GM18861 (cell line): ENCODE data around the gene SYPL2.
"Not testable (repeated sequence)": the region's sequence is repeated elsewhere in the genome, so short reads cannot be mapped to it uniquely, and the experiment has no call there.

Experiments used
- ATAC-seq: cut with Tn5 transposase; IDR thresholded peaks from one replicate; pipeline ENCODE4 v1.9.1; 2021; ENCODE audit not compliant: unreplicated experiment

SYPL2 gene

DNA sequence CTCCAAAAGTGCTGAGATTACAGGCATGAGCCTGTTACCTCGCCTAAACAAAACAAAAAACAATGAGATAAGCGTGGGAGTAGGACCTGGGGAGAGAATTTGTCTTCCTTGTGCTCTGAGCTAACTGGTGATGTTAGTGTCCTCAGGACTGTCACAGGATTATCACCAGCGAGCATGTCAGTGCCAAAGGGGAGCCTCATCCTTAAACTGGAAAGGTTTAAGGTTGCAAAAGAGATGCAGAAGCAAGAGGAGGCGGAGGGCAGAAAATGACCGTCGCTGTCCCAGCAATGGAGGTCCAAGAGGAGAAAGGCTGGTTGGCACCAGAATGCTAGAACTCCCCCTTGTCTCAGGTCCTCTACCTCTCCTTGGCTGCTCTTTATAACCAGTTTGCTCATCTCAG lies 3.9 kb downstream of the SYPL2 start:
- no peak for ATAC-seq

DNA sequence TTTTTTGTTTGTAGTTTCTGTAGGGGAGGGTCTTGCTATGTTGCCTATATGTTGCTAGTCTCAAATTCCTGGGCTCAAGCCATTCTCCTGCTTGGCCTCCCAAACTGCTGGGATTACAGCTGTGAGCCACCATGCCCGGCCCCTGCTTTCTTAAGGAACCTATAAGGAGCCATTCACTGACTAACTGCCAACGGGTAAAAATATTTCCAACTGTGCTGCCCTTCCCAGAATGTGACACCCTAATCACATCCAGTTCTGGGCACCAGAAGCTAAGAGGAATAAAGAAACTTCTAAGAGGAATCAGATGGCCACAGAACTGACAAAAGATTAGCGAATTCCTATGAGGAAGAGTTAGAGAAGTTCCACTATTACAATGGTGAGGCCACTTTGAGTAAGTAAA lies 6.4 kb downstream of the SYPL2 start:
- ATAC-seq = no peak

- ATAC-seq = not testable (repeated sequence)
Measured at GRCh38 chr1:109473284-109474057, 7.1 kb downstream of the SYPL2 start.

- no peak for ATAC-seq
Measured at GRCh38 chr1:109474697-109475096, 8.4 kb downstream of the SYPL2 start.

DNA sequence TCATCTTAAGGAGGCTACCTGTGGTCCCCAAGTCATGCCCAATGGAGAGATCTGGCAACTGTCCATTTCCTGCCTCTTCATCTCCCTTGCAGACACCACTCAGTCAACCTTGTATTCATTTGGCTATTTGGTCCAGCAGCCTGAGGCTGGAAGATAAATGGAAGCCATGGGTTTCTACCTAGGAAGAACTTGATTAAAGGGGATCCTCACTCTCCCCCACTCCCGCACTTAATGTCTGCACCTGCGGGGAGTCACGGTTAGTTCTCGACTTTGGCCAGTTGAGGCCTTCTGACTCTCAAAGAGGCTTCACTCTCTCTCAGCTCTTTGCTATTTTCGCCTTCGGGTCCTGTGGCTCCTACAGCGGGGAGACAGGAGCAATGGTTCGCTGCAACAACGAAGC lies 8.9 kb downstream of the SYPL2 start:
- no peak for ATAC-seq

DNA sequence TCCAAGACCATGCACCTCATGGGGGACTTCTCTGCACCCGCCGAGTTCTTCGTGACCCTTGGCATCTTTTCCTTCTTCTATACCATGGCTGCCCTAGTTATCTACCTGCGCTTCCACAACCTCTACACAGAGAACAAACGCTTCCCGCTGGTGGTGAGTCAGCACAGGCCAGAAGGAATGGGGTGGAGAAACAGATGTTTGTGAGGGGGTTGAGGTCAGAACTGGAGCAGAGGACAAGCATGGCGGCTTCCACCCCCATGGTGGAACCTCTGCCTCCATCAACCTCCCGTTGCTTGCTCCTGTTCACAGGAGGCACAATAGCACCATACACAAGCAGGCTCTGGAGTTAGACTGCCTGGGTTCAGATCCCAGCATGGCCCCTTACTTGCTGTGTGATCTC lies 10.5 kb downstream of the SYPL2 start:
- ATAC-seq = no peak

DNA sequence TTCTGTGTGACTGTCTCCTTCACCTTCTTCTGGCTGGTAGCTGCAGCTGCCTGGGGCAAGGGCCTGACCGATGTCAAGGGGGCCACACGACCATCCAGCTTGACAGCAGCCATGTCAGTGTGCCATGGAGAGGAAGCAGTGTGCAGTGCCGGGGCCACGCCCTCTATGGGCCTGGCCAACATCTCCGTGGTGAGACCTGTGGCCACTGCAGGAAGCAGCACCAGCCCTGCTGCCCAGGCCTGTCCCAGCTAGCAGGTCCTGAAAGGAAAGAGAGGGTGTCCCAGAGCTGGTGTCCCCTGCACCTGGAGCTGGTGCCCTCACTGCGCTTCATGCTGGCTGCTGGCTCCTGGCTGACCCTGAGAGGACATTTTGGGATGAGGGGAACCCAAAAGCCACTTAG lies 11.5 kb downstream of the SYPL2 start:
- ATAC-seq = no peak

DNA sequence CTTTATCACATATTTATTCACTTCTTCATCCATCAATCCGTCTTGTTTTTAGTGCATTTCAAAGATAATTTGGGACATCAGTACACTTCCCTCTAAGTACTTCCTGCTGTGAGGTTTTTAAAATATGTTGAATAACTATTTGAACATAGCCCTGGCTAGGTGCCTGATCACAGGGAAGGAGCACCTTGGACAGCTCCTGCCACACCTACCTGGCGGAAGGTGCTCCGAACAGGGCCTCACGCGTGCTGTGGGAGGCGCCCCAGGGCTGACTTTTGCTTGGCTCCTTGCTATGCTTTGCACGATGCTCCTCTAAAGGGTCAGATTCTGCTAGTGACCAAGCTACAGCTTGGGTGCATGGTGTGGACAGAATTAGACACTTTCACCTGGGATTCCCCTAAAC lies 12.5 kb downstream of the SYPL2 start:
- no peak for ATAC-seq

DNA sequence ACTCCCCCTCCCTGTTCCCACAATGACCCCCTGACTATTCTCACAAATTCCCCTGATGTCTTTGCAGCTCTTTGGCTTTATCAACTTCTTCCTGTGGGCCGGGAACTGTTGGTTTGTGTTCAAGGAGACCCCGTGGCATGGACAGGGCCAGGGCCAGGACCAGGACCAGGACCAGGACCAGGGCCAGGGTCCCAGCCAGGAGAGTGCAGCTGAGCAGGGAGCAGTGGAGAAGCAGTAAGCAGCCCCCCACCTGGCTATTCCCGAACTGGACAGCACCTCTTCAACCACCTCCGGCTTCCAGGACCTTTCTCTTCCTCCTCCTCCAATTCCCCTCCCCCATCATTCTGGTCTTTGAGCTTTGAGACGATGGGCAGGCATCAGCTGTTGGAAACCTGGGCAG lies 13.0 kb downstream of the SYPL2 start:
- ATAC-seq = no peak

GRCh38 chr1:109479901-109480300 lies 13.6 kb downstream of the SYPL2 start:
- ATAC-seq = no peak

DNA sequence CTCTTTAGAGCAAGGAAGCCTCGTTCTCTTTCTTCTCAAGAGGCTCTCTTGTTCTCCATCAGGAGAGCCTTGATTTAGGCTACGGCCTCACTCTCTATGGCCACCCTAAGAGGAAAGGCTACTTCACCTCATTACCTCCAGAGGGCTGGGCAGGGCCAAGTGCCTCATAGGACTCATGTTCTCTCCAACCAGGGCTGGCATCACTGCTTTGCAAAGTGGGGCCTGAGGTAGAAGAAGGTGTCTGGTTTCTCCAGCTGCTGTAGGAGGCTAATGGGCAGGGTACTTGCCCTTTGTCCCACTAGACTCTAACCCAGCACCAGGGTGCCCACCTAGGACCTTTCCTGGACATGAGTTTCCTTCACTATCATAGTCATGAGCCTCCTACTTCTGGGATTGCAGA lies 15.3 kb downstream of the SYPL2 start:
- ATAC-seq = no peak

- ATAC-seq = no peak
Measured at GRCh38 chr1:109482242-109482641, 15.9 kb downstream of the SYPL2 start.

DNA sequence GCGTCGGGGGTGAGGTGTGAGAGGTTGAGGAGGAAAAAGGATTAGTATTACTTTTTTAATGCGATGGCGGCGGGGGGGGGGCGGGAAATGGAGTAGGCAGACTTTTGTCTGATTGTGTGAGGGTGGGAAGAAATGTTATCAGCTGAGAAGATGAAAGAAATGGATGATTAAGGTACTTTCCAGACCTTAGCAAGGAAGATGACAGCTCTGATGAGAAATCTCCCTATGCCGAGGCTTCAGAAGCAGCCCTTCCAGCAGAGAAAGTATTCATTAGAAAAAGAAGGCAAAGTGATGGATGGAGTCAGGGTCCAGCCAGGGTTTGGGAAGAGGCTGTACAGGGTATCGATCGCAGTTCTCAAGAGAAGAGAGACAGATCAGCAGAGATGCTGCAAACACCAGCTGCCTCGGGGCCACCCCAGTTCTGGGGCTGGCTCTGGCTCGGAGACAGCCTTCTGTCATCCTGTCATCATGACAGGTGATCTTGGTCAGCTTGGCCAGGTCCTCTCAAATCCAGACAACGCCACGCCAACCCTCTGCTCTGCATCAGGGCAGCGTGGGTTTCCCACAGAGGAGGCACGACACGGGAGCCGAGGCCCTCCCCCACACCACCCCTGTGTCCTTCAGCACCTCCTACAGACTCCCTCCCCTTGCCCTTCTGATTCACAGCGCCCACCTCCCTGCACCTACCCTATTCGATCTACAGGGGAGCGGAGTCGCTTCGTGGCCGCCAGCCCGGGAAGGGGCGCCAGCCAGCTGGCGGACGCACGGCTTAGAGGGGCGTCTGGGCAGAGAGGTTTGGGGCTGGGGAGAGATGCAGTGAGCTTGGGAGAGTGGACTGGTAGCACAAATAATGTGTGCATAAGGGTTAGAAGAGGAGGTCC lies 16.7 kb downstream of the SYPL2 start:
- ATAC-seq = no peak

DNA sequence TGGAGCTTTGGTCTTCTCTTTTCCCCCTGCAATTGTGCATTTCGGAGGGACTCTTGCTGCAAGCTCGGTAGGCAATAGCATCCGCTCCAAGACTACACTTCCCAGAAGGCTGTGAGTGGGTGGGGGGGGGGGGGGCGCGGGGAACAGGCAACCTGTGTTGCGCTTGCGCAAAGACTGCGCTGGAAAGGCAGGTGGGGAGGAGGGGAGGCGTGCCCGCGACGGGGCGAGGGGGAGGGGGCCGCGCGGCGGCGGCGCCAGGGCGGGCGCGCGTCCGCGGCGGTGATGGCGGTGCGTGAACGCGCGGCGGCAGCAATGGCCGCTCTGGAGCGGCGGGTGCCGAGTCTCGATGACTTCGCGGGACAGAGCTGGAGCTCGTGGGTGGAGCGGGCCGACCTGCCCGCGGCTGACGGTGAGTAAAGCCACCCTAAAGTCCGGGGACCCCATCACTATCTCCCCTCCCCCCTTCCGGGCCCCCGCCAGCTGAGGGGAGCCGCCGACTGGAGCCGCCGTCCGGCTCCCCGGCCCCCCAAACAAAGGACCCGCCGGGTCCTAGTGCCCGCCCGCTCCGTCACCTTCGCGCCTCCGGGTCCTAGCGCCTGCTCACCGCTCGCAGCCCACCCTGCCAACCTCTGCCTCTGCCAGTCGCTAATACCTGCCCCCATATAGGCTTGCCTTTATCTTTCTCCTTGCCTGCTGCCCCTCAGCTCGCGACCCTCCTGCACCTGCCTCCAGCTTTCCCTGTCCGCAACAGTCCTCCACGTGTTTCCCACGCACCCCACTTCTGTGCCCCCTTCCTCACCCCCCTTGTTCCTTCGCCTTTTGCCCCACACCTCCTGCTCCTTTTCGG lies 17.5 kb downstream of the SYPL2 start, which contains the start of gene ATXN7L2:
Gene ATXN7L2, plus strand, starts transcription at position 234 of the 847 bp plus-strand sequence. Its CDS starts 49 bp downstream, at position 283.
- peak; percentile 58 for ATAC-seq

GRCh38 chr1:109484519-109484975 lies 18.2 kb downstream of the SYPL2 start:
- no peak for ATAC-seq

DNA sequence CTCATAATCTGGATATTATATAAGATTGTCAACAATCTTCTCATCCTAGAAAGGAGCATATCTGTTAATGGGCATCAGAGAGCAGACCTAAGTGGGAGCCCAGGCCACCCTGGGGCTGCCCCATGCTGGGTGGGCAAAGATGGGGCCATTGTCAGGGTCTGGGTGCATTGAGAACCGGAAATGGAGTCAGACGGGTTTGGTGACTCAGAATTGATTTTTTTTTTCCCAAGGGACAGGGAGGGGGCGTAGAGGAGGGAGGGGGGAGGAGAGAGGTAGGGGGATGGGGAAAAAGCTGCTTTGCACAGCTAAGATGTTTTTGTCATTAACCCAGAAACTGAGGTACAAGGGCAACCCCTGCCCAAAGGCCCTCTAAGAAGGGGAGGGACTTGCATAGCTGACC lies 18.7 kb downstream of the SYPL2 start:
- no peak for ATAC-seq

DNA sequence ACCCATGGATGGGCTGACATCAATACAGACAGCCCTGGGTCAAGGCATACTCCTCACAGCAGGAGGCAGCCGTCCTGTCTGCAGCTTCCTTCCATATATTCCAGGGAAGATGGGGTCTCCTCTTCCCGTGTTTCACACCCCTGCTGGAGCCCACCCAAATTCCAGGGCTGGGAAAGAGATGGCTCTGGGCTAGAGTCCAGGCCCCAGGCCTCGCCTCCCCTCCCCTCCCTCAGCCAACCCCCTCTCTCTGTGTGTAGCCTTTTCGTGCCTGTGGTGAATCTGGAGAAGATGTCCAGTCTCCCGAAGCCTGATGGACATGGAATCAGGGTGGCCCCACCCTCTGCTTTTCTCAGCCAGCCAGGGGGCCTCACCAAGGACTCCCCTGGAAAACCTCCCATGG lies 20.9 kb downstream of the SYPL2 start:
- no peak for ATAC-seq

DNA sequence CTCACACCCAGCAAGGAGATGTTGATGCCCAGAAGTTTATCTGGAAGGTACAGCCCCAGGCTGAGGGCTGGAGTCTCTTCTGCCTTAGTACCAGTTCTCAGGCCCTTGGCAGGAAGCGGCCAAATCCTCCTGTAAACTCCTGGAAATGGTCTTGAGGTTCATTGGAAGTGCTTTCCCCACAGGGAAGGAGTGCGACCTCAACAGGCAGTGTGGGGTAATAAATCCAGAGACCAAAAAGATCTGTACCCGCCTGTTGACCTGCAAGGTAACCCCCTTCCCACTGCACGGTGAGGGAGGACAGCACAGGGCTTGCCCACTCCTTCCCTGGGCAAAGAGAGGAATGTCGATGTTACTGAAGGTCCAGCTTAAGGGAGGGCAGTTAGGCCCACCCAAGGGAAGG lies 21.9 kb downstream of the SYPL2 start:
- ATAC-seq = no peak

GRCh38 chr1:109488696-109489095 lies 22.4 kb downstream of the SYPL2 start:
- ATAC-seq = no peak

GRCh38 chr1:109490029-109490933 lies 23.9 kb downstream of the SYPL2 start:
- ATAC-seq = peak; percentile 29
